HG02884 (cell line): ENCODE measurements around the gene RGL1.

ENCODE experiments used
- ATAC-seq: cut with Tn5 transposase; IDR thresholded peaks from one replicate; pipeline ENCODE4 v1.9.1; 2021; ENCODE audit warnings: mild to moderate bottlenecking, moderate library complexity; ENCODE audit not compliant: unreplicated experiment

RGL1 gene

DNA sequence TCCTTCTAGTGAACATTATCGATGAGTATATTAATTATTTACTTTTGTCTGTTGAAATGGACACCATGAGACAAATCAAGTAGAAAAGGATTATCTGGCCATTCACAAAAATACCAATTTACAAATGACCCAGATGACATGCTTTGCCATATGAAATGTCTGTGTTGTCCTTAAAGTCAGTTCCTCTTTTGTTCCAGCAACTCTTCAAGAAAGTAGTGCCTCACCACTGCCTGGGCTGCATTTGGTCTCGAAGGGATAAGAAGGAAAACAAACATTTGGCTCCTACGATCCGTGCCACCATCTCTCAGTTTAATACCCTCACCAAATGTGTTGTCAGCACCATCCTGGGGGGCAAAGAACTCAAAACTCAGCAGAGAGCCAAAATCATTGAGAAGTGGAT lies 79.6 kb downstream of the RGL1 start:
- no peak for ATAC-seq

DNA sequence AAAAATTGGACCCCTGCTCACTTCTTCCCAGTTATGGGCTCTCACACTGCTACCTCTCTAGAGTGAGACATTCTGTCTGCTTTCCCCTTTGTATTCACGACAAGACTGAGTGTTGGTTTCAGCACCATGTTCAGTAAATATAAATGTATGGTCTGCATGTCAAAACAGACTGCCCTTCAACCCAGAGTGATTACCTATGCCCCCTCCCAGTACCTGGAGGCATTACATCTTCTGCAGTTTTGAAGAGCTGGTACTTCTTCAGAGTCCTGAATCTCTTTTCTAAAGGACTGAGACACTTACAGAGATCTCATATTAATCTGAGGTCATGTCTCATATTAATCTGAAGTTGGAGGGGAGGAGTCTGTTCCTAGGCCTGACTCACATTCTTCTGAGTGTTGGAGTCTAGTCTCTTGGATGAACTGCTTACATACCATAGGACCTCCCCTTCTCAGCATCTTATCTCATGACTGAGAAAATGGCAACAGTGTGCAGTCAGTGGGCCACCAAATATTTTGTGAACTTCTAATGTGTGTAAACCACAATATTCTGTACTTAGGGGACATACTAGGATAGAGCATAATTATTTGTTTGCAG lies 80.3 kb downstream of the RGL1 start:
- ATAC-seq: no peak

- ATAC-seq: no peak
These were observed 81.3 kb downstream of the RGL1 start for GRCh38 chr1:183886083-183886828.

DNA sequence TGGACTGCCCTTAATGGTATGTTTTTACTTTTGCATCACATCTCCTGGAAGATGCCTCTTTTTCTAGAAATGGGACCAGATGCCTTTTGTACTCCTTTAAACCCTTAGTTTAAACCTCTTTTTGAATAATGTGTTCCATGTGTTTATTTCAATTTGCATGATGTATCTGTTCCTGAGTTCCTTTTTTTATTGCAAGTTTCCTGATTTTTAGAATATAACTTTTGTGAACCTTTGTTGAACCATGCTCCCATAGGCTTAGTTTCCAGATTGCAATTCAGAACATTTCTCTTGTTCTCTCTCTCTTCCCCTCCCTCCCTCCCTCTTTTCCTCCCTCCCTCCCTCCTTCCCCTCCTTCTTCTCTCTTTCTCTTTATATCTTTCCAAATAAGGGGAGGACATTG lies 81.9 kb downstream of the RGL1 start:
- ATAC-seq: no peak

DNA sequence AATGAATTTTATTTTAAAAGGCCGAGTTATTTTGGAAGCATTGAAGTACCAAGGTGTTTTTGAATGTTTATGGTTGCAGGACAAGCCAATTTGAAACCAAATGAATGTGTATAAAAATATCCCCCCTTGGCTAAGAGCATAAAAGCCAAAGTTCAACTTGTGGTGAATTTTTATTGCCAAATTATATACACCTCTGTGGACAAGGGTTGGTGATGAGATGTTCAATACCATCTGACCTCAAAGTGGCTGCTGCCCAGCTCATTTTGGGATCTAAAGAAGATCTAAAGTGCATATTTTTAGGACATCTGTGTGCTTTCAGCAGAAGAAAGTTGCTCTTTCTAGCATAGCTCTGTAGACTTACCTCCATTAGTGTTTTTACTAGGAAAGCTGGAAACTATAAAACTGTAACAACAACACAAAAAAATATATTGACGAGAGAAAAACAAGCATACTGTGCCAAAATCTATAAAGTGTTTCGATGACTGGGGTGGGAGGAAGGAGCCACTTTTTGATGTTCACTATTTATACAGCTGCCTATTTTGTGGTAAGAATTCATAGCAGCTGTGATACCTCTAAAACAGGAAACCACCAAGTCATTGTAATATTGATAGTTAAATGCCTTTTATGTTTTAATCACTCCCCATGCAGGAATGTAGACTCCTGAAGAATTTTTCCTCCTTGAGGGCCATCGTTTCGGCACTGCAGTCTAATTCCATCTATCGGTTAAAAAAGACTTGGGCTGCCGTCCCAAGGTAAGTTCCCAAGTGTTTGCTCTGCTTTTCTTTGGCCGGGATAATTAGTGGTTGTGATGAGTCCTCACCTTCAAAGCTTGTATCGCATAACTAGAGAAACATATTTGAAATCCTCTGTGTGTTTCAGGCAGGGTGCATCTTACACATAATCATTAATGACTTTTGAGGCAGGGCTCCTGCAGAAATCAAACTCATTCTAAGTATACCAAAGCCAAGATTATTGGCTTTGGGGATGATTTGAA lies 83.2 kb downstream of the RGL1 start:
- ATAC-seq: no peak

GRCh38 chr1:183889095-183889494 lies 84.2 kb downstream of the RGL1 start:
- no peak for ATAC-seq

DNA sequence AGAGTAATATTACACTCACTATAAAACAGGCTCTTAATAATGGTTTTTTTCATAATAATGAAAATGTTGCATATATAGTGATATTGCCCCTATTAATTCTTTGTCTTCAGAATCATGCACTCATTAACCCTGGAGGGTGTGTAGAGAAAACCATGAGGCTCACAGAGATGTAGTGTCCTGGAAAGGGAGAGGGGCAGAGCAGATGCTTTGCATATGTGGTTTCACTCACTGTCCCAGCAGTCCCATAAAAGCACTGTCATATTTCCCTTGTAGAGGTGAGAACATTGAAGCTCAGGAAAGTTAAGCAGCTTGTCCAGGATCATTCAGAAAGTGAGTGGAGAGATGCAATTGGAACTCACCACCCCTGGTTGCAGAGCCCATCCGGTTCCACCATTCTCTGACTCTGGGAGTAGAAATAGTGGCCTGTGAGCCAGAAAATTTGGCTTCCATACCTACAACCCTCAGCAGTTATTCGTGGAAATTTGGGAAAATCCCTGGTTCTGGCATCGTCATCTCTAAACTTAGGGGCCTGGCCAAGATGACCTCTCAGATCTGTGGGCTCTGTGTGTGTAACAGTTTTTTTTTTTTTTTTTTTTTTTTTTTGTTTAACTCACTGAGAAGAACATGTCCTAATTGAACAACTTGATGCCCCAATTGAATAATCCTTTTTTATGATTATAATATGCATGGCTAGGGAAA lies 86.4 kb downstream of the RGL1 start:
- ATAC-seq: peak; percentile 70

- ATAC-seq: no peak
These were observed 87.5 kb downstream of the RGL1 start for GRCh38 chr1:183892351-183892793.

GRCh38 chr1:183893561-183894289 lies 88.8 kb downstream of the RGL1 start:
- no peak for ATAC-seq

DNA sequence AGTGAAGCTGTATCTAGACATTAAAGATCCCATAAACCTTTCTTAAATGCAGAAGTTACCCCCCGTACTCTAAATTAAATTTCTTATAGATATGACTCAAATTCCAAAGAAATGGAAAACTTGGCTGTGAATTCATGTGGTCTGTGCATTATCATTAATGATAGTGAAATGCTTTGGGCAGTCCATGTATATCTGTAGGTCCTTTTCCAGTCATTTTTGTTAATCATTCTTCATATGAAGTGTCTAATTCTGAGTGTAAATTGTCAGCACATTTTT lies 89.3 kb downstream of the RGL1 start:
- ATAC-seq: no peak

DNA sequence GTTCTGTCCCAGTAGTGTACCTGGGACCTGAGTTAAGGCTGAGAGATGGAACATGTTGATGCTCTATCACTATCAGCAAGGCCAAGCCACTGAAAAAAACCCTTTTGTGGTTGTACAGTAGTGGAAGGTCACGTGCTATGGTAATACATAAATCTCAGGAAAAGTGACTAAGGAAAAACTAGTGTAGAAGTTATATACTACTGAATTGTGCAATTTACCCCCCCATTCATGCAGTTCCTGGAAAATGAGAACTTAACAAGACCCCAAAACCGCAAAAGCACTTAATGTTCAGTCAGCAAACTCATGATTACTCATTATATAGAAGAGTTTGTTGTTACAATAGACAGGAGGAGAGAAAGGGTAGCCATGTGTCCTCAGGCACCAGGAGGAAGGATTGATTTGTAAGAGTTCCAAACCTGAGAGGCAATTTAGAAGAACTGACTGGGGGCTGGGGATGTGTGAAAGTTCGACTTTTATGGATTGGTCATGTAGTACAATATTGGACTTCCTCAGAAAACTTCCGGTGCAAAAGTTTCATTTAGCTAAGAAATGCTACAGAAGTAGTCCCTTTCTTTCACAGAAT lies 91.6 kb downstream of the RGL1 start:
- no peak for ATAC-seq

DNA sequence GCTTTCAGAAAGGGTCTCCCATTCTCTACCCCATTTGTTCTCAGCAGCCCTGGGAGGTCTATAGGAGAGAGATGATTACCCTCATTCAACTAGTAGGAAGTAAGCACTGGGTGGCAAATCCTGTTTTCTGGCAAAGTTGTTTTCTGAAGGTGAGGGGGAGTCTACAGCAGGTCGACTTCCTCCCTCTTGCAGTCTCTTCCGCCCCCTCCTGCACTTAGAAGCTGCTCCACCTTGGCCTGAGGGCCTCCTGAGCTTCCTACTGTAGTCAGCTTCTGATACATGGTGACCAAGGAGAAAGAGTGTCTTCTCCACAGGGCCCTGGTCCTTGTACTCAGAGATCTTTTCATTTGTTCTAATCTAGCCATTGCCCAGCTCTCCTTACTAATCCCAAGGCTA lies 93.1 kb downstream of the RGL1 start:
- ATAC-seq: peak; percentile 28

DNA sequence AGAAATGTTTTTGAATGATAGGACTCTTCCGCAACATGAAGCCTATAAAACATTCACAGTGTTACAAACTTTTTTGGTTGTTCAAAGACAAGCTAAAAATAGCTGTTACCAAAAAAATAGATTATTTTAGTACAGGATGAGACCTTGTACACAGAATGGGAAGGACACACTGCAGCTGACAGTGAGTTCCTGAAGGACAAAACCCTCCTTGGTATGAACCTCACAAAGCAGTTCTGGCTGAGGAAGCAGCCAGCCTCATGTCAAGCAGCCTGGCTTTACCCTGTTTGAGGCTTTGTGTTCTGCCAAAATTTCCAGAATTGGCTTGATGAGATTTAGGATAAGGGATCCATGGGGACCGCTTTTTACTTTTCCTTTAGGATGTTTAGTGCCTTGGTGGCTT lies 93.7 kb downstream of the RGL1 start:
- no peak for ATAC-seq

GRCh38 chr1:183901748-183902330 lies 96.9 kb downstream of the RGL1 start:
- no peak for ATAC-seq

GRCh38 chr1:183903101-183903500 lies 98.2 kb downstream of the RGL1 start:
- ATAC-seq: no peak

DNA sequence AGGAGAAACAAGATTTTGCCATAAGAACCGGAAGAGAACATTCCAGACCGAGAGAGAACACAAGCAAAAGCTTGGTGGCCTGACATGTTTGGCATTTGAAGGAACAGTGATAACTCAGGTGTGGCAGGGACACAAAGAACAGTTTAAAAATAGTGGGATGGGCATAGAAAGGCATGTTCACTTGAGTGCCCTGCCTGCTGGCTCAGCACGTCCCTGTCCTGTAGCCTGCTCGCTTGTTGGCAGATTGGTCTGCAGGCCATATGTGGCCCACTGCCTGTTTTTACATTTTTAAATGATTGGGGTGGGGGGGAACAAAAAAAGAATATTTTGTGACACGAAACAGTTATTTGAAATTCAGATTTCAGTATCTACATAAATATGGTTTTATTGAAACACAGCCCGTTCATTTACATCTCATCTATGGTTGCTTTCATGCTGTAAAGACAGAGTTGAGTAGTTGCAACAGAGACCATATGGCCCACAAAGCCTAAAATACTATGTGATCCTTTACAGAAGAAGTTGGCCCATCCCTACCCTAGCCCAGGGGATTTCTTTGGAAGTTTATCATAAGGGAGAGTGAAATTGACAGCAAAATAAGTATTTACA lies 100.7 kb downstream of the RGL1 start:
- ATAC-seq: no peak

GRCh38 chr1:183907070-183907469 lies 102.2 kb downstream of the RGL1 start:
- ATAC-seq: no peak

GRCh38 chr1:183908079-183908478 lies 103.2 kb downstream of the RGL1 start:
- no peak for ATAC-seq

- ATAC-seq: no peak
These were observed 104.8 kb downstream of the RGL1 start for GRCh38 chr1:183909672-183910071.
